AG04450 (cell line): ENCODE data around the gene HS6ST3. TPM values are rescaled to one million over a fixed set of nuclear protein-coding genes. Genes with fewer than 3 reads are reported as not detected.

Experiments used
- CTCF ChIA-PET: fragments of 300-600, 350-600 bp; formaldehyde crosslinking; extraction: SDS; loops from one replicate; lab custom pipeline; 2022; ENCODE audit warnings: antibody characterized with exemption, inconsistent platforms; lab: Charles Lee
- POLR2A ChIA-PET: fragments of 350-600 bp; formaldehyde crosslinking; extraction: SDS; loops from one replicate; lab custom pipeline; 2021; ENCODE audit warnings: antibody characterized with exemption, inconsistent platforms; lab: Yijun Ruan, JAX
- DNase-seq: peaks from one replicate; pipeline ENCODE4 v3.0.0-alpha.2; 2011; ENCODE audit warnings: low read depth, low spot score
- H3K27ac ChIP-seq: one replicate; pipeline ENCODE4 v1.5.1; 2012; ENCODE audit warnings: low read depth, low read length, control low read depth
- H3K27me3 ChIP-seq: one replicate; pipeline ENCODE4 v1.6.0; 2012; ENCODE audit warnings: low read length; ENCODE audit not compliant: control insufficient read depth, insufficient read depth
- H3K4me3 ChIP-seq: 2 replicates; pipeline ENCODE4 v1.5.1; 2011; ENCODE audit warnings: mild to moderate bottlenecking, low read depth, low read length, control low read depth
- H3K9me3 ChIP-seq: 2 replicates; pipeline ENCODE4 v1.5.1; 2012; ENCODE audit warnings: low read length; ENCODE audit not compliant: control insufficient read depth, insufficient read depth
- polyA plus RNA-seq: library from polyadenylated mRNA; depleted of rRNA; stranded (reverse); fragments of >200 nt; gene quantifications from 2 replicates; pipeline ENCODE4 v1.2.3, GENCODE V29; 2011
- TF ChIP-seq, protein P1 (sequence below): IDR thresholded peaks from 2 replicates; pipeline ENCODE4 v1.5.1; 2011; ENCODE audit warnings: low read depth, low read length, control low read depth, inconsistent platforms

Gene HS6ST3
- polyA plus RNA-seq, 1 experiment, result not detected

DNA sequence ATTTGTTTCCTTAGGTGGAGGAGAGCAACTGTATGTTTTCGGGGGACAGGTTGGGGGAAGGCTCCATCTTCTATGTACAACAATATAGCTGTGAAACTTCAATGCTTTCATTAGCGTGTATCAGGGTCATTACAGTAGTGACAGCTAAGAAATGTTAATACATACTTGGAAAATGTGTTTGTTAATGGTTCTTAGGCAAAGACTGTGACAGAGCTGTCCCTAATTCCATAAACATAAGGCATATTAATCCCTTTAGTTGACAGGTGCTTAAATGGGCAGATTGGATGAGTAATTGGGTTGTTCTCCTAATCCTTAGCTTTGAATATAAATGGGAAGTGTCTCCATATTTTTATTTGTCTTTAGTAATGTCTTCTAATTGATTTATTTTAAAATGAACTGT, 313.7 kb downstream of the HS6ST3 start:
- Histone ChIP-seq H3K9me3 (peaks cover 6% of the 10 kb centered on the region), H3K4me3 (no peak overlapping the region), H3K27me3 (no peaks in the 10 kb centered on the region), H3K27ac (no peak overlapping the region)
- TF ChIP-seq, protein P1, sequence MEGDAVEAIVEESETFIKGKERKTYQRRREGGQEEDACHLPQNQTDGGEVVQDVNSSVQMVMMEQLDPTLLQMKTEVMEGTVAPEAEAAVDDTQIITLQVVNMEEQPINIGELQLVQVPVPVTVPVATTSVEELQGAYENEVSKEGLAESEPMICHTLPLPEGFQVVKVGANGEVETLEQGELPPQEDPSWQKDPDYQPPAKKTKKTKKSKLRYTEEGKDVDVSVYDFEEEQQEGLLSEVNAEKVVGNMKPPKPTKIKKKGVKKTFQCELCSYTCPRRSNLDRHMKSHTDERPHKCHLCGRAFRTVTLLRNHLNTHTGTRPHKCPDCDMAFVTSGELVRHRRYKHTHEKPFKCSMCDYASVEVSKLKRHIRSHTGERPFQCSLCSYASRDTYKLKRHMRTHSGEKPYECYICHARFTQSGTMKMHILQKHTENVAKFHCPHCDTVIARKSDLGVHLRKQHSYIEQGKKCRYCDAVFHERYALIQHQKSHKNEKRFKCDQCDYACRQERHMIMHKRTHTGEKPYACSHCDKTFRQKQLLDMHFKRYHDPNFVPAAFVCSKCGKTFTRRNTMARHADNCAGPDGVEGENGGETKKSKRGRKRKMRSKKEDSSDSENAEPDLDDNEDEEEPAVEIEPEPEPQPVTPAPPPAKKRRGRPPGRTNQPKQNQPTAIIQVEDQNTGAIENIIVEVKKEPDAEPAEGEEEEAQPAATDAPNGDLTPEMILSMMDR, result no peak
- POLR2A ChIA-PET, result no interaction called here
- DNase-seq, result no peak
- CTCF ChIA-PET, result no interaction called here

DNA sequence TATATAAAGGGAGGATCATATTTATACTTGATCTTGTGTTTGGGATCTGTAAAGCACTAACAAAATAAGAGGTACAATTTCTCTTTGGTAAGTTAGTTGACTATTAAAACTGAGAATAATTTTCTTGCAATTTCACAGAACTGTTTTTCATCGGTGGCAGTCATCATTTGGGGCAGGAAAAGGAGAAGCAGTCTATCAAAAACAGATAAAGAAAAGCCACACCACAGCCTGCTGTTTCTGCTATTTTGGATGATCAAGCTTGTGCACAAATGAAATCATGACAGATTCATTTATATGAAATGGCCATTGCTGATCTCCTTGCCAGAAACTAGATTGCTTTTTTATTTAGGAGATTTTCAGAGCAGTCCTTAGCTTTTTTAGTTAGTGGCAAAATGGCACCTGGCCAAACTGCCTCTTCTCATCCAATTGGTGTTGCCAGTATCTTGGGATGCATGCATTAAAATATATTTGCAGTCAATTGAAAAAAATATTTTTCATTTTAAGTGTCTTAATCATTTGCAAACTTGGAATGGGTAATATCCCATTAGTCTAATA, 326.0 kb downstream of the HS6ST3 start:
- Histone ChIP-seq H3K4me3 (no peak overlapping the region), H3K27ac (no peak overlapping the region), H3K27me3 (no peaks in the 10 kb centered on the region), H3K9me3 (peaks cover 8% of the 10 kb centered on the region)
- POLR2A ChIA-PET, result no interaction called here
- CTCF ChIA-PET, result no interaction called here
- TF ChIP-seq, protein P1, result no peak
- DNase-seq, result no peak

DNA sequence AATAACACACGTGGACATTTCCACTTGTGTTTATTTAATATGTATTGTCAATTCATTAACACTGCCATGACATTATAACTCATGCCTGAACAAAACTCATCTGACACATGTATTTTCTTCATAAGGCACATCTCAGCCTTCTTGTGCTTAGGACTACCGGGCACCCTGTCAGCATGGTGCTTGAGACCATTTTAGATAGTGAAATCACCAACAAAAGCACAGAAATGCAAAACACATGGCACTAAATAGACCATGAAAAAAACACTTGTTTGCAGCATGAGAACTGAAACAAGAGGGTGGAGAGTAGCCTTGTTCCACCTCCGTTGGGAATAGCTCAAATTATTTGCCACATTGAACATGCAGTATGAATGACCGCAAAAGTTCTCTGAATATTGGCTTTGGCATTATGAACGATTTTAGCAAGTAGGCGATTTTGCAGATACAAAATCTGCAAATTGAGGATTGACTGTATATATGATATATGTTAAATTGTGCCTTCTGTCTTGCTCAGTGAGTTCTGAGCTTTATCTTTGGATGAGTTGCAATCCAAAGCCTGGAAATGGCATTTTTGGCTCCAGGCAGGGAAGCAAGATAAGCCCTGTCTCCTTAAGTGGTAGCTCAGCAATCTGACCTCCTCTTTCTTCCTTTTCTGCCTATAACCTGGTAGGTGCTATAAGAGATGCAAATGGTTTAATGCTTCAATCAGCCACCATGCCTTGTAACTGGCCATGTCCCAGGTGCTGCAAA, 328.2 kb downstream of the HS6ST3 start:
- H3K27me3 ChIP-seq, result no peaks in the 10 kb centered on the region
- DNase-seq, result no peak
- H3K27ac ChIP-seq, result no peak overlapping the region
- TF ChIP-seq, protein P1, result no peak
- H3K9me3 ChIP-seq, result peaks cover 8% of the 10 kb centered on the region
- POLR2A ChIA-PET, result no interaction called here
- no peak overlapping the region for H3K4me3 ChIP-seq
- CTCF ChIA-PET, result interaction anchor here (1.0 kb wide), 1 partner anchor 398 kb away, joined by 3 read pairs; no protein-coding TSS in a partner anchor

DNA sequence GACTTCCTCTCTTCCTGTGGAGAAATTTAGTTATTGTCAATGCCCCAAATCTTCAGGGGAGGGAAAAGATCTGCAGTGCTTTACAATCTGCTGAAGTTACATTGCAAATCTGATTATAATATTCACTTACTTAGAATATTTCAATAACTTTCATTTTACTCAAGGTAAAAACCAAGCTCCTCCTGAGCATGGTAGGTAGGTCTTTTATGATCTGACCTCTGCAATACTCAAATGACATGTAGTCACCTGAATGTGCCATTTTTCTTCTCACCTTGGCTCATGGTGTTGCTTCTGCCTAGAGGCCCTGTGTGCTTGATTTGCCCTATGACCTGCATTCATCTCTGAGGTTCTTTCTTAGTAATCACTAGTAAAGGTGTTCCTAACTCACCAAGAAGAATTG, 331.4 kb downstream of the HS6ST3 start:
- ChIA-PET CTCF (no interaction called here), POLR2A (no interaction called here)
- Histone ChIP-seq H3K27ac (no peak overlapping the region), H3K27me3 (no peaks in the 10 kb centered on the region), H3K4me3 (no peak overlapping the region), H3K9me3 (peaks cover 10% of the 10 kb centered on the region)
- no peak for DNase-seq
- TF ChIP-seq, protein P1, result no peak

DNA sequence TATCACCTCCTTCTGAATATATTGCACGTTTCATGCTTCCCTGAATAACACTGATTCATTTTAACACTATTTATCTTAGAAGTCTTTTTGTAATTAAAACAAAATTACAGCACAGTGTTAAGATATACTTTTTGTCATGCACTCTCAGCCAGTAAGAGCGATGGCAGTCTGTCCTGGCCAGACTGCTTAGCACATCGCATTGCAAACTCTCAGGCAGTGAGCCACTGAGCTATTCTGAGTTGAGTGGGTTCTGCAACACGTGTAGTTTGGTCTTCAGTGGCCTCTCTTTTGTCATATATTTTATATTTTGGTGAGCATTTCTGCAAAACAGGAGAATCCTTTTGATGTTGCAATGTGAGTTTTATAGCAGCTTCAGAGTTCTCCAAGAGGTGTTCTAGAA, 332.1 kb downstream of the HS6ST3 start:
- no peak for DNase-seq
- Histone ChIP-seq H3K4me3 (no peak overlapping the region), H3K9me3 (peaks cover 5% of the 10 kb centered on the region), H3K27ac (no peak overlapping the region), H3K27me3 (no peaks in the 10 kb centered on the region)
- TF ChIP-seq, protein P1, result no peak
- CTCF ChIA-PET, result no interaction called here
- POLR2A ChIA-PET, result no interaction called here
